HepG2 (cell line): ENCODE results near the gene TMIGD2. TPM values are rescaled to one million over a fixed set of nuclear protein-coding genes. Genes with fewer than 3 reads are reported as not detected.

Source experiments
- HNRNPLL ChIP-seq: fragments of 200-400 bp; formaldehyde crosslinking; IDR thresholded peaks from 2 replicates; pipeline ENCODE4 v1.6.1; 2017; ENCODE audit warnings: mild to moderate bottlenecking, low read depth, low read length; ENCODE audit not compliant: poor library complexity, severe bottlenecking
- HOXA7 ChIP-seq: sonication (generic); formaldehyde crosslinking; IDR thresholded peaks from 2 replicates; pipeline ENCODE4 v1.8.1; 2022; ENCODE audit warnings: mild to moderate bottlenecking, missing genetic modification reagents, moderate library complexity
- NFAT5 ChIP-seq: sonication (generic); formaldehyde crosslinking; IDR thresholded peaks from 2 replicates; pipeline ENCODE4 v1.4.0; 2020; ENCODE audit warnings: missing genetic modification reagents
- NFKBIZ ChIP-seq: IDR thresholded peaks from 2 replicates; pipeline ENCODE4 v1.6.1; 2018; ENCODE audit warnings: missing genetic modification reagents, missing compliant biosample characterization
- ONECUT2 ChIP-seq: sonication (generic); formaldehyde crosslinking; IDR thresholded peaks from 2 replicates; pipeline ENCODE4 v1.4.0; 2020; ENCODE audit warnings: missing genetic modification reagents
- SOX6 ChIP-seq, 2 experiments: fragments of 450-650 bp in 1 of 2; sonication (generic) in 1 of 2; formaldehyde crosslinking in 1 of 2; IDR thresholded peaks; 2 replicates each; pipeline versions ENCODE4 v1.4.0 to v1.6.1; 2017 to 2020; ENCODE audit warnings: antibody characterized with exemption in 1 of 2, mild to moderate bottlenecking in 1 of 2, missing genetic modification reagents in 1 of 2
- STAG1 ChIP-seq: sonication (generic); formaldehyde crosslinking; IDR thresholded peaks from 2 replicates; pipeline ENCODE4 v1.4.0; 2020; ENCODE audit warnings: missing genetic modification reagents
- WIZ ChIP-seq: sonication (generic); formaldehyde crosslinking; IDR thresholded peaks from 2 replicates; pipeline ENCODE4 v1.5.1; 2020; ENCODE audit warnings: mild to moderate bottlenecking, missing genetic modification reagents
- ZBTB21 ChIP-seq: sonication (generic); formaldehyde crosslinking; IDR thresholded peaks from 2 replicates; pipeline ENCODE4 v1.4.0; 2020; ENCODE audit warnings: missing genetic modification reagents
- ZBTB34 ChIP-seq: sonication (generic); formaldehyde crosslinking; IDR thresholded peaks from 2 replicates; pipeline ENCODE4 v1.8.0; 2022; ENCODE audit warnings: mild to moderate bottlenecking, missing genetic modification reagents
- ZBTB7A ChIP-seq: sonication (generic); formaldehyde crosslinking; IDR thresholded peaks from 2 replicates; pipeline ENCODE4 v1.8.0; 2022; ENCODE audit warnings: mild to moderate bottlenecking, missing genetic modification reagents
- ZNF441 ChIP-seq: sonication (generic); formaldehyde crosslinking; IDR thresholded peaks from 2 replicates; pipeline ENCODE4 v1.7.0; 2021; ENCODE audit warnings: missing genetic modification reagents, borderline replicate concordance
- ZNF530 ChIP-seq: sonication (generic); formaldehyde crosslinking; IDR thresholded peaks from 2 replicates; pipeline ENCODE4 v1.5.0; 2020; ENCODE audit warnings: low read depth, mild to moderate bottlenecking, missing genetic modification reagents
- polyA plus RNA-seq, 8 experiments: library from polyadenylated mRNA; depleted of rRNA in 3 of 8; stranded (reverse) in 7 of 8; unstranded in 1 of 8; fragments of >200 nt; fragmentation: Illumina TruSeq in 4 of 8; extraction: Trizol in 4 of 8; gene quantifications; 2 replicates each; pipeline versions ENCODE4 v1.2.1 to v1.2.3, GENCODE V29; 2011 to 2016; ENCODE audit warnings: low read depth in 4 of 8, missing spikeins in 1 of 8, mixed read lengths in 1 of 8; ENCODE audit not compliant: insufficient read depth in 1 of 8
- total RNA-seq, 5 experiments: library from RNA; depleted of rRNA; stranded (reverse); fragments of >200 nt; fragmentation: Illumina TruSeq; extraction: Trizol; gene quantifications; 2 replicates each; pipeline ENCODE4 v1.2.3, GENCODE V29; 2016; ENCODE audit warnings: low read depth in 1 of 5

TMIGD2 gene
- total and polyA plus RNA-seq, 2 of the 13 experiments (the other 11 are each of a cell fraction or from before 2014, with no cell fraction given) = 0.11 to 1.0 TPM

- TF ChIP-seq HNRNPLL (peak; percentile 25), NFAT5 (CRISPR knock-in tag) (no peak), ZBTB7A (CRISPR knock-in tag) (peak; percentile 91), WIZ (CRISPR knock-in tag) (peak; percentile 82; the same call in 1 of the 2 replicates), STAG1 (no peak), ONECUT2 (CRISPR knock-in tag) (no peak), NFKBIZ (CRISPR knock-in tag) (peak; percentile 94), ZNF441 (CRISPR knock-in tag) (peak; percentile 97), SOX6 (IDR thresholded peaks at IDR 0.05) (no peak), SOX6 (CRISPR knock-in tag; IDR thresholded peaks at IDR 0.05) (peak; percentile 81), HOXA7 (CRISPR knock-in tag) (no peak), ZBTB21 (CRISPR knock-in tag) (peak; percentile 95), ZNF530 (CRISPR knock-in tag) (no peak), ZBTB34 (CRISPR knock-in tag) (0 out of 2 replicates have a peak, but pooled peaks have one; percentile 34)
Measured at GRCh38 chr19:4310247-4311121, 8.3 kb upstream of the TMIGD2 start (continued).
